Fibroblast of lung (primary cell): Measurements from ENCODE around the gene FBXW5. TPM values are rescaled to one million over a fixed set of nuclear protein-coding genes. Genes with fewer than 3 reads are reported as not detected.

Experiments
- DNase-seq, 2 donors: peaks; one replicate each; pipeline versions ENCODE4 v3.0.0 to v3.0.0-alpha.2; 2010; ENCODE audit warnings: low read depth in 2 of 2
- H2AFZ ChIP-seq: 2 replicates; pipeline ENCODE4 v1.5.1; 2012; ENCODE audit warnings: low read length, control low read depth, inconsistent platforms
- H3K27ac ChIP-seq: 2 replicates; pipeline ENCODE4 v1.5.1; 2011; ENCODE audit warnings: low read length, control low read depth; ENCODE audit not compliant: insufficient read depth
- H3K27me3 ChIP-seq: 2 replicates; pipeline ENCODE4 v1.5.1; 2011; ENCODE audit warnings: mild to moderate bottlenecking, low read length; ENCODE audit not compliant: control insufficient read depth, insufficient read depth
- H3K36me3 ChIP-seq: 2 replicates; pipeline ENCODE4 v1.5.1; 2011; ENCODE audit warnings: low read length; ENCODE audit not compliant: control insufficient read depth, insufficient read depth
- H3K4me1 ChIP-seq: 2 replicates; pipeline ENCODE4 v1.5.1; 2011; ENCODE audit warnings: low read length; ENCODE audit not compliant: control insufficient read depth, insufficient read depth; ENCODE audit errors: extremely low read depth
- H3K4me2 ChIP-seq: 2 replicates; pipeline ENCODE4 v1.5.1; 2011; ENCODE audit warnings: low read length, control low read depth; ENCODE audit not compliant: insufficient read depth; ENCODE audit errors: extremely low read depth
- H3K4me3 ChIP-seq, 4 experiments: fragments of 200-600 bp in 1 of 4; sonication (generic) in 1 of 4; replicated peaks in 1 of 4; 2 replicates each; pipeline ENCODE4 v1.5.1; 2011 to 2016; ENCODE audit warnings: low read length in 4 of 4, low read depth in 3 of 4, mild to moderate bottlenecking in 3 of 4, control low read depth in 2 of 4, inconsistent platforms in 1 of 4, mixed read lengths in 1 of 4; ENCODE audit not compliant: insufficient read depth in 1 of 4; ENCODE audit errors: control extremely low read depth in 1 of 4
- H3K79me2 ChIP-seq: 2 replicates; pipeline ENCODE4 v1.5.1; 2012; ENCODE audit warnings: mild to moderate bottlenecking, low read length, inconsistent platforms; ENCODE audit not compliant: control insufficient read depth, insufficient read depth
- H3K9ac ChIP-seq: 2 replicates; pipeline ENCODE4 v1.5.1; 2011; ENCODE audit warnings: mild to moderate bottlenecking, low read length, control low read depth; ENCODE audit not compliant: insufficient read depth
- H3K9me3 ChIP-seq: 2 replicates; pipeline ENCODE4 v1.5.1; 2012; ENCODE audit warnings: low read depth, low read length; ENCODE audit not compliant: control insufficient read depth, insufficient read depth
- H4K20me1 ChIP-seq: 2 replicates; pipeline ENCODE4 v1.5.1; 2011; ENCODE audit warnings: low read length; ENCODE audit not compliant: control insufficient read depth, insufficient read depth; ENCODE audit errors: extremely low read depth
- CTCF ChIP-seq, 2 donors: IDR thresholded peaks in 1 of 2; conservative IDR thresholded peaks in 1 of 2; 1 replicate in 1 of 2; 2 replicates in 1 of 2; pipeline ENCODE4 v1.5.1; 2011 to 2012; ENCODE audit warnings: low read length in 2 of 2, control low read depth in 1 of 2, inconsistent platforms in 1 of 2, low read depth in 1 of 2, mild to moderate bottlenecking in 1 of 2
- EZH2 ChIP-seq: IDR thresholded peaks from 2 replicates; pipeline ENCODE4 v1.5.1; 2012; ENCODE audit warnings: low read length, control low read depth, mild to moderate bottlenecking; ENCODE audit errors: missing control alignments
- polyA plus RNA-seq, 2 donors: library from polyadenylated mRNA; depleted of rRNA in 1 of 2; stranded (reverse) in 1 of 2; unstranded in 1 of 2; fragments of >200 nt; gene quantifications; 2 replicates each; pipeline ENCODE4 v1.2.1, GENCODE V29; 2011 to 2012; ENCODE audit warnings: missing spikeins in 1 of 2
- total RNA-seq: library from RNA; depleted of rRNA; stranded (reverse); fragments of >200 nt; gene quantifications from 2 replicates; pipeline ENCODE4 v1.2.1, GENCODE V29; 2014

The FBXW5 gene
- total and polyA plus RNA-seq, 2 donors (not counting 1 experiment from before 2014, with no cell fraction given) = 31.3 to 166 TPM

- no peak overlapping the region for H3K27ac ChIP-seq
These were observed 18.8 kb upstream of the FBXW5 start for GRCh38 chr9:136963341-136963740.

GRCh38 chr9:136962701-136963248 lies 18.2 kb upstream of the FBXW5 start:
- Histone ChIP-seq H3K4me1 (no peaks in the 10 kb centered on the region), H3K4me2 (no peak overlapping the region)
- TF ChIP-seq CTCF (conservative IDR thresholded peaks at IDR 0.05 in 1 of 2, IDR thresholded peaks at IDR 0.05 in 1 of 2; ENCODE audit: low read depth in 1 of 2, low read length in 2 of 2) (no peak), EZH2 (no peak)

More at GRCh38 chr9:136963341-136963740, 18.8 kb upstream of the FBXW5 start:
- Histone ChIP-seq H3K9ac (no peak overlapping the region), H4K20me1 (no peaks in the 10 kb centered on the region), H3K9me3 (no peaks in the 10 kb centered on the region), H3K36me3 (no peaks in the 10 kb centered on the region), H3K4me3 (no peak overlapping the region), H2AFZ (no peak overlapping the region), H3K27me3 (peaks cover 4% of the 10 kb centered on the region), H3K4me2 (no peak overlapping the region), H3K4me1 (no peaks in the 10 kb centered on the region), H3K79me2 (no peaks in the 10 kb centered on the region)
- DNase-seq = no peak
- no peak for TF ChIP-seq EZH2
- no peak for TF ChIP-seq CTCF (conservative IDR thresholded peaks at IDR 0.05 in 1 of 2, IDR thresholded peaks at IDR 0.05 in 1 of 2; ENCODE audit: low read depth in 1 of 2, low read length in 2 of 2)

GRCh38 chr9:136962163-136962562 lies 17.6 kb upstream of the FBXW5 start:
- TF ChIP-seq EZH2 (no peak), CTCF (conservative IDR thresholded peaks at IDR 0.05 in 1 of 2, IDR thresholded peaks at IDR 0.05 in 1 of 2; ENCODE audit: low read depth in 1 of 2, low read length in 2 of 2) (no peak)
- Histone ChIP-seq H3K27ac (no peak overlapping the region), H3K9ac (no peak overlapping the region), H4K20me1 (no peaks in the 10 kb centered on the region), H2AFZ (no peak overlapping the region), H3K27me3 (peaks cover 4% of the 10 kb centered on the region), H3K4me2 (no peak overlapping the region), H3K36me3 (no peaks in the 10 kb centered on the region), H3K4me3 (no peak overlapping the region), H3K9me3 (no peaks in the 10 kb centered on the region), H3K79me2 (no peaks in the 10 kb centered on the region), H3K4me1 (no peaks in the 10 kb centered on the region)
- DNase-seq = no peak

More at GRCh38 chr9:136962701-136963248, 18.2 kb upstream of the FBXW5 start:
- no peak overlapping the region for H3K4me3 ChIP-seq
- H3K9me3 ChIP-seq = no peaks in the 10 kb centered on the region
- H4K20me1 ChIP-seq = no peaks in the 10 kb centered on the region
- H3K27me3 ChIP-seq = peaks cover 4% of the 10 kb centered on the region
- H3K79me2 ChIP-seq = no peaks in the 10 kb centered on the region
- no peak overlapping the region for H3K9ac ChIP-seq
- no peaks in the 10 kb centered on the region for H3K36me3 ChIP-seq
- no peak overlapping the region for H2AFZ ChIP-seq
- no peak overlapping the region for H3K27ac ChIP-seq
- no peak for DNase-seq
